H1 (cell line): ENCODE measurements around the gene SLC43A1. TPM values are rescaled to one million over a fixed set of nuclear protein-coding genes. Genes with fewer than 3 reads are reported as not detected.
A peak's percentile ranks its signal among the peaks of the same experiment; 100 is the strongest.

Source experiments
- CTCF ChIA-PET: fragments of 300-600 bp; sonication (Branson Sonifier 250); formaldehyde crosslinking; loops from one replicate; lab custom pipeline; 2021; ENCODE audit not compliant: partially characterized antibody; lab: Charles Lee
- POLR2A ChIA-PET: fragments of 300-600 bp; sonication (Branson Sonifier 250); formaldehyde crosslinking; loops from one replicate; lab custom pipeline; 2021; ENCODE audit warnings: inconsistent platforms; ENCODE audit not compliant: partially characterized antibody; lab: Charles Lee
- DNase-seq, 2 experiments: peaks; one replicate each; pipeline versions ENCODE4 v3.0.0 to v3.0.0-alpha.2; 2010 to 2022; ENCODE audit warnings: low spot score in 2 of 2, low read depth in 1 of 2, mixed read lengths in 1 of 2
- FAIRE-seq: peaks from 2 replicates; lab custom pipeline; 2011; peaks lifted over from hg19 to GRCh38; lab: Jason Lieb, UNC
- H2AFZ ChIP-seq: 2 replicates; pipeline ENCODE4 v1.8.1; 2012; ENCODE audit warnings: low read length, inconsistent platforms
- H2AK5ac ChIP-seq: 2 replicates; pipeline ENCODE4 v1.6.1; 2013; ENCODE audit warnings: low read depth, low read length
- H2BK120ac ChIP-seq: replicated peaks from 2 replicates; pipeline ENCODE3; 2013; ENCODE audit warnings: low read depth, low read length, inconsistent platforms
- H2BK12ac ChIP-seq: 2 replicates; pipeline ENCODE4 v1.6.1; 2013; ENCODE audit warnings: low read depth, low read length
- H2BK15ac ChIP-seq: 2 replicates; pipeline ENCODE4 v1.6.1; 2013; ENCODE audit warnings: low read length
- H2BK20ac ChIP-seq: 2 replicates; pipeline ENCODE4 v1.6.1; 2013; ENCODE audit warnings: low read length
- H2BK5ac ChIP-seq: 2 replicates; pipeline ENCODE4 v1.6.1; 2013; ENCODE audit warnings: low read depth, low read length
- H3K14ac ChIP-seq: 2 replicates; pipeline ENCODE4 v1.6.1; 2013; ENCODE audit warnings: inconsistent platforms; ENCODE audit not compliant: insufficient read length
- H3K18ac ChIP-seq: 2 replicates; pipeline ENCODE4 v1.6.1; 2013; ENCODE audit warnings: low read length; ENCODE audit errors: extremely low read depth
- H3K23ac ChIP-seq: 2 replicates; pipeline ENCODE4 v1.6.1; 2013; ENCODE audit warnings: inconsistent platforms; ENCODE audit not compliant: insufficient read length
- H3K23me2 ChIP-seq: 2 replicates; pipeline ENCODE4 v1.6.1; 2013; ENCODE audit warnings: low read depth, low read length
- H3K27ac ChIP-seq: 2 replicates; pipeline ENCODE4 v1.6.1; 2011; ENCODE audit warnings: low read depth, low read length, inconsistent platforms
- H3K27me3 ChIP-seq, 4 experiments: replicated peaks in 1 of 4; 1 replicate in 1 of 4; 2 replicates in 3 of 4; pipeline versions ENCODE4 v1.6.1 to v1.8.1; 2011 to 2013; ENCODE audit warnings: low read length in 3 of 4, mild to moderate bottlenecking in 3 of 4, inconsistent platforms in 2 of 4, mixed read lengths in 2 of 4, moderate library complexity in 1 of 4; ENCODE audit not compliant: control insufficient read depth in 3 of 4, insufficient read depth in 3 of 4; ENCODE audit errors: extremely low read depth in 1 of 4
- H3K36me3 ChIP-seq, 4 experiments: 2 replicates each; pipeline versions ENCODE4 v1.6.1 to v1.8.1; 2011 to 2013; ENCODE audit warnings: mild to moderate bottlenecking in 4 of 4, low read length in 3 of 4, moderate library complexity in 2 of 4, control low read depth in 1 of 4, inconsistent platforms in 1 of 4; ENCODE audit not compliant: insufficient read depth in 4 of 4, control insufficient read depth in 2 of 4
- H3K4ac ChIP-seq: replicated peaks from 2 replicates; pipeline ENCODE3; 2013; ENCODE audit warnings: low read length, low read depth, mixed read lengths, inconsistent platforms; ENCODE audit not compliant: insufficient read length
- H3K4me1 ChIP-seq, 4 experiments: replicated peaks in 1 of 4; 1 replicate in 1 of 4; 2 replicates in 3 of 4; pipeline versions ENCODE4 v1.6.1 to v1.8.1; 2011 to 2013; ENCODE audit warnings: low read length in 3 of 4, inconsistent platforms in 2 of 4, mixed read lengths in 1 of 4; ENCODE audit not compliant: insufficient read depth in 4 of 4, control insufficient read depth in 3 of 4
- H3K4me2 ChIP-seq, 2 experiments: 2 replicates each; pipeline versions ENCODE4 v1.6.1 to v1.8.1; 2011 to 2013; ENCODE audit warnings: low read depth in 2 of 2, low read length in 2 of 2, control low read depth in 1 of 2, inconsistent platforms in 1 of 2, mild to moderate bottlenecking in 1 of 2; ENCODE audit not compliant: insufficient read depth in 1 of 2
- H3K4me3 ChIP-seq, 4 experiments: fragments of 200-600, 300-600 bp in 1 of 4; sonication (generic), shearing (Covaris generic), sonication (Bioruptor Twin) in 1 of 4; 2 replicates each; pipeline versions ENCODE4 v1.5.1 to v1.8.1; 2011 to 2016; ENCODE audit warnings: low read length in 4 of 4, low read depth in 3 of 4, control low read depth in 2 of 4, inconsistent platforms in 2 of 4, mild to moderate bottlenecking in 2 of 4, mixed read lengths in 1 of 4, moderate library complexity in 1 of 4; ENCODE audit not compliant: insufficient read depth in 2 of 4; ENCODE audit errors: extremely low read depth in 1 of 4
- H3K56ac ChIP-seq: replicated peaks from 2 replicates; pipeline ENCODE3; 2013; ENCODE audit warnings: low read depth, mild to moderate bottlenecking, mixed read lengths, low read length, inconsistent platforms; ENCODE audit not compliant: insufficient read length
- H3K79me1 ChIP-seq: 2 replicates; pipeline ENCODE4 v1.6.1; 2013; ENCODE audit warnings: low read depth, low read length, control low read depth
- H3K79me2 ChIP-seq, 2 experiments: 2 replicates each; pipeline versions ENCODE4 v1.6.1 to v1.8.1; 2012 to 2013; ENCODE audit warnings: low read length in 2 of 2, mild to moderate bottlenecking in 2 of 2, inconsistent platforms in 1 of 2; ENCODE audit not compliant: insufficient read depth in 2 of 2, control insufficient read depth in 1 of 2
- H3K9ac ChIP-seq, 4 experiments: replicated peaks in 1 of 4; 1 replicate in 1 of 4; 2 replicates in 3 of 4; pipeline versions ENCODE4 v1.6.1 to v1.8.1; 2011 to 2013; ENCODE audit warnings: low read depth in 3 of 4, low read length in 3 of 4, control low read depth in 2 of 4, mild to moderate bottlenecking in 2 of 4, moderate library complexity in 2 of 4, inconsistent platforms in 1 of 4; ENCODE audit errors: extremely low read depth in 1 of 4
- H3K9me3 ChIP-seq, 2 experiments: 2 replicates each; pipeline versions ENCODE4 v1.6.1 to v1.8.1; 2012 to 2013; ENCODE audit warnings: mild to moderate bottlenecking in 2 of 2, moderate library complexity in 2 of 2, control low read depth in 1 of 2, inconsistent platforms in 1 of 2, low read depth in 1 of 2, low read length in 1 of 2, mixed read lengths in 1 of 2; ENCODE audit not compliant: insufficient read depth in 2 of 2
- H4K20me1 ChIP-seq, 2 experiments: replicated peaks in 1 of 2; 2 replicates each; pipeline versions ENCODE3 to v1.8.1; 2011 to 2013; ENCODE audit warnings: inconsistent platforms in 2 of 2, low read length in 2 of 2, mild to moderate bottlenecking in 1 of 2; ENCODE audit not compliant: insufficient read depth in 2 of 2, control insufficient read depth in 1 of 2
- H4K5ac ChIP-seq: 2 replicates; pipeline ENCODE4 v1.6.1; 2013; ENCODE audit warnings: low read length, low read depth, mixed read lengths, inconsistent platforms; ENCODE audit not compliant: insufficient read length
- H4K8ac ChIP-seq: 2 replicates; pipeline ENCODE4 v1.8.0; 2013; ENCODE audit warnings: mild to moderate bottlenecking, moderate library complexity, low read length, inconsistent platforms; ENCODE audit not compliant: insufficient read depth; ENCODE audit errors: extremely low read depth
- H4K91ac ChIP-seq: replicated peaks from 2 replicates; pipeline ENCODE3; 2013; ENCODE audit warnings: low read length, mixed read lengths, inconsistent platforms; ENCODE audit not compliant: insufficient read length
- CTCF ChIP-seq, 3 experiments: IDR thresholded peaks; 1 replicate in 2 of 3; 2 replicates in 1 of 3; pipeline versions ENCODE4 v1.5.1 to v1.6.1; 2011; ENCODE audit warnings: low read length in 3 of 3, mild to moderate bottlenecking in 3 of 3, inconsistent platforms in 2 of 3, low read depth in 1 of 3, moderate library complexity in 1 of 3; ENCODE audit not compliant: insufficient read depth in 1 of 3; ENCODE audit errors: control extremely low read depth in 1 of 3
- EZH2 ChIP-seq: fragments of 200-600 bp; sonication (generic); IDR thresholded peaks from 2 replicates; pipeline ENCODE4 v1.7.1; 2012; ENCODE audit warnings: low read depth, mild to moderate bottlenecking, moderate library complexity, low read length, inconsistent platforms; ENCODE audit not compliant: severe bottlenecking
- MAFK ChIP-seq: IDR thresholded peaks from 2 replicates; pipeline ENCODE4 v1.6.1; 2012; ENCODE audit warnings: low read depth, mild to moderate bottlenecking, improper control_type of control experiment, low read length
- SIN3A ChIP-seq, 2 experiments: IDR thresholded peaks in 1 of 2; conservative IDR thresholded peaks in 1 of 2; 2 replicates each; pipeline ENCODE4 v1.6.1; 2011 to 2012; ENCODE audit warnings: low read length in 2 of 2, improper control_type of control experiment in 1 of 2, low read depth in 1 of 2, mild to moderate bottlenecking in 1 of 2
- SIX5 ChIP-seq: IDR thresholded peaks from 2 replicates; pipeline ENCODE4 v1.6.1; 2011; ENCODE audit warnings: mild to moderate bottlenecking, low read depth, low read length
- TAF7 ChIP-seq: optimal IDR thresholded peaks from 2 replicates; pipeline ENCODE3; 2011; ENCODE audit warnings: low read depth, mild to moderate bottlenecking, inconsistent platforms, low read length, moderate library complexity, borderline replicate concordance
- WGBS, 2 experiments: shearing (Covaris generic) in 1 of 2; methylation state at CpG; one replicate each; pipeline versions ENCODE4 v1.1.6 to v1.1.7; 2013 to 2015; ENCODE audit warnings: low lambda C conversion rate in 2 of 2, mixed read lengths in 2 of 2, inconsistent platforms in 1 of 2, low coverage in 1 of 2, missing lambda C conversion rate in 1 of 2; ENCODE audit not compliant: insufficient replicate concordance in 2 of 2, insufficient coverage in 1 of 2, insufficient read length in 1 of 2; ENCODE audit errors: extremely low coverage in 1 of 2, missing lambda C conversion rate in 1 of 2; 5-methylcytosine and 5-hydroxymethylcytosine counted together
- polyA plus RNA-seq, 7 experiments: library from polyadenylated mRNA; depleted of rRNA in 3 of 7; stranded (reverse) in 5 of 7; unstranded in 2 of 7; fragments of >200 nt in 5 of 7; fragments of 200-250 nt in 2 of 7; gene quantifications; 1 replicate in 5 of 7; 2 replicates in 1 of 7; 4 replicates in 1 of 7; pipeline versions ENCODE4 v1.2.1 to v1.2.3, GENCODE V29; 2011 to 2013; ENCODE audit warnings: missing spikeins in 2 of 7, mixed read lengths in 2 of 7
- total RNA-seq: library from RNA; stranded (reverse); fragmentation: NEBNext Ultra II Directional; extraction: Animal tissue kit (Norgen Biotek cat#: 25700); gene quantifications from 2 replicates; pipeline ENCODE4 v1.2.1, GENCODE V29; 2021

Gene SLC43A1
- total and polyA plus RNA-seq, 2 of the 8 experiments (the other 6 are each of a cell fraction or from before 2014, with no cell fraction given) = 34.5 to 58.0 TPM

DNA sequence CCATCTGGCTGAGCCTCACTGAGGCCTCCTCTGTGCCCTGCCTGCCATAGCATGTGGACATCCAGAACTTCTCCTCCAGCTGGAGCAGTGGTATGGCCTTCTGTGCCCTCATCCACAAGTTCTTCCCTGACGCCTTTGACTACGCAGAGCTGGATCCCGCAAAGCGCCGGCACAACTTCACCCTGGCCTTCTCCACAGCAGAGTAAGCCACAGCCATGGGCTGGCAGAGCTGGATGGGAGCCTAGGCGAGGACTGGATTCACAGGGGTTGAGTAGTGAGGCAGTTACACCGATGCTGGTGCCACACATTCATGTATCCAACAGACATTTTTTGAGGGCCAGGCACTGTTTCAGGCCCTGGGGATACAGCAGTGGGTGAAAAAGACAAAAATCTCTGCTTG lies 30.9 kb upstream of the SLC43A1 start:
- Histone ChIP-seq H3K27ac (no peak overlapping the region), H3K79me2 (no peaks in the 10 kb centered on the region), H4K8ac (no peak overlapping the region), H2BK20ac (no peak overlapping the region), H3K23me2 (no peaks in the 10 kb centered on the region; the same call in 1 of the 2 replicates), H2BK12ac (no peak overlapping the region), H2BK15ac (0 out of 2 replicates have a peak overlapping the region, but pooled peaks have one; percentile 40), H3K4me3 (no peak overlapping the region), H3K4me1 (peaks cover 0 to 15% (median 11%) of the 10 kb centered on the region in 4 experiments; a peak in 6 of 7 replicates), H3K18ac (no peak overlapping the region), H2AK5ac (no peak overlapping the region), H4K5ac (no peak overlapping the region), H4K20me1 (peaks cover 0 to 1% of the 10 kb centered on the region in 2 experiments), H2BK5ac (no peak overlapping the region), H3K79me1 (no peaks in the 10 kb centered on the region), H2AFZ (no peak overlapping the region), H3K4me2 (no peak overlapping the region), H3K56ac (no peak overlapping the region), H3K4ac (no peak overlapping the region), H3K23ac (no peak overlapping the region), H3K9me3 (no peaks in the 10 kb centered on the region), H4K91ac (no peak overlapping the region), H3K36me3 (peaks cover 2 to 19% (median 6%) of the 10 kb centered on the region in 4 experiments; a peak in 5 of 8 replicates), H3K27me3 (no peaks in the 10 kb centered on the region; a peak in 2 of 7 replicates), H3K9ac (no peak overlapping the region), H2BK120ac (no peak overlapping the region), H3K14ac (no peak overlapping the region)
- 89% methylated on average over 5 of the region's 7 CpGs; no CpG with 5 or more reads in 1 of the 2 experiments for WGBS, 2 experiments
- TF ChIP-seq SIX5 (no peak), EZH2 (no peak), CTCF (IDR thresholded peaks at IDR 0.05; ENCODE audit: control extremely low read depth in 1 of 3, insufficient read depth in 1 of 3, low read depth in 1 of 3, low read length in 3 of 3) (no peak), MAFK (no peak), SIN3A (conservative IDR thresholded peaks at IDR 0.05 in 1 of 2, IDR thresholded peaks at IDR 0.05 in 1 of 2; ENCODE audit: low read depth in 1 of 2, low read length in 2 of 2) (no peak), TAF7 (no peak)
- ChIA-PET CTCF (interaction anchor here (0.8 to 5.5 kb wide), 9 partner anchors 11 to 207 kb away, joined by 3 to 34 read pairs (median 12); no protein-coding TSS in a partner anchor), POLR2A (interaction anchor here (0.6 to 7.2 kb wide), 6 partner anchors 19 to 102 kb away, joined by 3 to 47 read pairs (median 6); no protein-coding TSS in a partner anchor)
- no peak for FAIRE-seq
- DNase-seq = no peak
